Activated CD8-positive, alpha-beta memory T cell treated with anti-CD3 and anti-CD28 coated beads for 48 hours (primary cell): ENCODE measurements around the gene NPPC.
"Not testable (repeated sequence)": the region's sequence is repeated elsewhere in the genome, so short reads cannot be mapped to it uniquely, and the experiment has no call there.

Source experiments
- DNase-seq, 3 experiments: peaks; one replicate each; pipeline ENCODE4 v3.0.0-alpha.2; 2020; ENCODE audit warnings: low read depth in 2 of 3, low spot score in 2 of 3

NPPC gene

GRCh38 chr2:231920795-231921194 lies 5.4 kb downstream of the NPPC start:
- no peak for DNase-seq

GRCh38 chr2:231920366-231920765 lies 5.8 kb downstream of the NPPC start:
- no peak for DNase-seq

- no peak for DNase-seq
These were observed 6.7 kb downstream of the NPPC start for GRCh38 chr2:231919341-231920035.

GRCh38 chr2:231918501-231919330 lies 7.5 kb downstream of the NPPC start:
- no peak for DNase-seq

GRCh38 chr2:231917280-231918066 lies 8.7 kb downstream of the NPPC start:
- DNase-seq: no peak

- DNase-seq: no peak
These were observed 12.0 kb downstream of the NPPC start for GRCh38 chr2:231914077-231914690.

GRCh38 chr2:231911381-231911780 lies 14.8 kb downstream of the NPPC start:
- DNase-seq: no peak

- DNase-seq: no peak
These were observed 15.4 kb downstream of the NPPC start for GRCh38 chr2:231910771-231911170.

GRCh38 chr2:231910161-231910560 lies 16.0 kb downstream of the NPPC start:
- DNase-seq: not testable (repeated sequence)

GRCh38 chr2:231909631-231910030 lies 16.6 kb downstream of the NPPC start:
- DNase-seq: no peak

GRCh38 chr2:231908584-231908983 lies 17.6 kb downstream of the NPPC start:
- no peak for DNase-seq

GRCh38 chr2:231907765-231908164 lies 18.4 kb downstream of the NPPC start:
- DNase-seq: no peak

- DNase-seq: no peak
These were observed 21.2 kb downstream of the NPPC start for GRCh38 chr2:231905026-231905425.

- DNase-seq: no peak
These were observed 22.0 kb downstream of the NPPC start for GRCh38 chr2:231904161-231904611.

- DNase-seq: no peak
These were observed 23.6 kb downstream of the NPPC start for GRCh38 chr2:231902598-231902997.

- no peak for DNase-seq
These were observed 25.2 kb downstream of the NPPC start for GRCh38 chr2:231900972-231901371.

- peak; percentile 25 to 65 (median 44) for DNase-seq
These were observed 25.7 kb downstream of the NPPC start for GRCh38 chr2:231900486-231900942.

- no peak for DNase-seq
These were observed 31.4 kb downstream of the NPPC start for GRCh38 chr2:231894566-231895380.

GRCh38 chr2:231891514-231891905 lies 34.7 kb downstream of the NPPC start:
- DNase-seq: no peak

GRCh38 chr2:231890896-231891513 lies 35.2 kb downstream of the NPPC start:
- DNase-seq: no peak
